Suprapubic skin (tissue), 4 donors: ENCODE measurements around the gene EDARADD. TPM values are rescaled to one million over a fixed set of nuclear protein-coding genes. Genes with fewer than 3 reads are reported as not detected.

Experiments used
- DNase-seq, 2 donors: peaks; one replicate each; pipeline ENCODE4 v3.0.0-alpha.2; 2019; ENCODE audit warnings: low spot score in 2 of 2
- H3K27ac ChIP-seq: fragments of 200-600 bp; sonication (generic); one replicate; pipeline ENCODE4 v1.5.1; 2019
- H3K27me3 ChIP-seq: fragments of 200-600 bp; sonication (generic); one replicate; pipeline ENCODE4 v1.5.1; 2019
- H3K36me3 ChIP-seq: fragments of 200-600 bp; sonication (generic); one replicate; pipeline ENCODE4 v1.5.1; 2019
- H3K4me1 ChIP-seq: fragments of 200-600 bp; sonication (generic); one replicate; pipeline ENCODE4 v1.5.1; 2019
- H3K4me3 ChIP-seq: fragments of 200-600 bp; sonication (generic); one replicate; pipeline ENCODE4 v1.5.1; 2019; ENCODE audit warnings: mild to moderate bottlenecking
- H3K9me3 ChIP-seq: fragments of 200-600 bp; sonication (generic); one replicate; pipeline ENCODE4 v1.5.1; 2019
- EP300 ChIP-seq: sonication (generic); formaldehyde crosslinking; IDR thresholded peaks from one replicate; pipeline ENCODE4 v1.6.1; 2017; ENCODE audit warnings: antibody characterized with exemption
- POLR2A ChIP-seq, 2 donors: fragments of 450-650 bp; IDR thresholded peaks; one replicate each; pipeline ENCODE4 v1.6.1; 2017; ENCODE audit warnings: antibody characterized with exemption in 2 of 2, mild to moderate bottlenecking in 2 of 2, moderate library complexity in 2 of 2
- POLR2AphosphoS5 ChIP-seq, 3 donors: sonication (generic); formaldehyde crosslinking; IDR thresholded peaks; one replicate each; pipeline ENCODE4 v1.6.1; 2017; ENCODE audit warnings: antibody characterized with exemption in 3 of 3
- WGBS: methylation state at CpG from one replicate; pipeline ENCODE4 v1.1.5; 2018; 5-methylcytosine and 5-hydroxymethylcytosine counted together
- total RNA-seq, 4 donors: library from RNA; depleted of rRNA; stranded (reverse); fragments of >200 nt; gene quantifications; one replicate each; pipeline ENCODE4 v1.1.0, GENCODE V29; 2016
- TF ChIP-seq, protein P1 (sequence below), 2 donors: fragments of 200-600 bp in 1 of 2; fragments of 450-650 bp in 1 of 2; sonication (generic) in 1 of 2; IDR thresholded peaks; one replicate each; pipeline ENCODE4 v1.5.1; 2016 to 2019; ENCODE audit warnings: antibody characterized with exemption in 2 of 2, mild to moderate bottlenecking in 1 of 2, moderate library complexity in 1 of 2

Gene EDARADD
- total RNA-seq, 4 donors from 2014 or later: 5.5 to 10.1 (median 7.6) TPM

DNA sequence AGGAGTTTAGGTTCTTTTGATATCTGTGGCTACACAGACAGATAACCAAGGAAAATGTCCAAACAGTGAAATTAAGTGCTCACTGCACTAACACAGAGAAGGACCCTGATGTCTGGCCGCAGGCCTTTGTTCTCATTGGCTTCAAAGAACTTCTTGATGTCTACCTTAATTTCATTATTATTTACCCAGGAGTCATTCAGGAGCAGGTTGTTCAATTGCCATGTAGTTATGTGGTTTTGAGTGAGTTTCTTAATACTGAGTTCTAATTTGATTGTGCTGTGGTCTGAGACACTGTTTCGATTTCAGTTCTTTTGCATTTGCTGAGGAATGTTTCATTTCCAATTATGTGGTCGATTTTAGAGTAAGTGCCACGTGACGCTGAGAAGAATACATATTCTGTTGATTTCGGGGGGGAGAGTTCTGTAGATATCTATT is 114.5 kb downstream of the EDARADD start:
- TF ChIP-seq POLR2AphosphoS5 (IDR thresholded peaks at IDR 0.05) (no peak), POLR2A (IDR thresholded peaks at IDR 0.05) (no peak), EP300 (no peak)
- TF ChIP-seq, protein P1, sequence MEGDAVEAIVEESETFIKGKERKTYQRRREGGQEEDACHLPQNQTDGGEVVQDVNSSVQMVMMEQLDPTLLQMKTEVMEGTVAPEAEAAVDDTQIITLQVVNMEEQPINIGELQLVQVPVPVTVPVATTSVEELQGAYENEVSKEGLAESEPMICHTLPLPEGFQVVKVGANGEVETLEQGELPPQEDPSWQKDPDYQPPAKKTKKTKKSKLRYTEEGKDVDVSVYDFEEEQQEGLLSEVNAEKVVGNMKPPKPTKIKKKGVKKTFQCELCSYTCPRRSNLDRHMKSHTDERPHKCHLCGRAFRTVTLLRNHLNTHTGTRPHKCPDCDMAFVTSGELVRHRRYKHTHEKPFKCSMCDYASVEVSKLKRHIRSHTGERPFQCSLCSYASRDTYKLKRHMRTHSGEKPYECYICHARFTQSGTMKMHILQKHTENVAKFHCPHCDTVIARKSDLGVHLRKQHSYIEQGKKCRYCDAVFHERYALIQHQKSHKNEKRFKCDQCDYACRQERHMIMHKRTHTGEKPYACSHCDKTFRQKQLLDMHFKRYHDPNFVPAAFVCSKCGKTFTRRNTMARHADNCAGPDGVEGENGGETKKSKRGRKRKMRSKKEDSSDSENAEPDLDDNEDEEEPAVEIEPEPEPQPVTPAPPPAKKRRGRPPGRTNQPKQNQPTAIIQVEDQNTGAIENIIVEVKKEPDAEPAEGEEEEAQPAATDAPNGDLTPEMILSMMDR (IDR thresholded peaks at IDR 0.05): no peak
- no peak for DNase-seq
- Histone ChIP-seq H3K36me3 (no peaks in the 10 kb centered on the region), H3K4me3 (no peak overlapping the region), H3K27me3 (no peaks in the 10 kb centered on the region), H3K4me1 (no peaks in the 10 kb centered on the region), H3K9me3 (no peaks in the 10 kb centered on the region), H3K27ac (no peak overlapping the region)
- WGBS: 81% methylated on average over 6 of the region's 6 CpGs

DNA sequence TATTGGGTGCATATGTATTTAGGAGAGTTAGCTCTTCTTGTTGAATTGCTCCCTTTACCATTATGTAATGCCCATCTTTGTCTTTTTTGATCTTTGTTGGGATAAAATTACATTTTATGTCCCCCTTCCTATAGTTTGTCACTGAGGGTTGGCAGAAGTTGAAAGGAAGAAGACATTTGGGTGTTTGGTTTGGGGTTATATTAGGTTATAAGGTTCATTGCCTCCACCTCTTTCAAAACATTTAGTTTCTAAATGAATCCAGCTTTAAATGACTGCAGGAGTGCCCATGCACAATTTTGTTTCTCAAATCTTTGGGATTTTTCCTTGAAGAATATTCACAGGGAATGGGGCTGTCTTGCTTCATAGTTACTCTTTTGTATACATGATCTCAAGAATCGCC is 115.1 kb downstream of the EDARADD start:
- H3K36me3 ChIP-seq: no peaks in the 10 kb centered on the region
- no peaks in the 10 kb centered on the region for H3K4me1 ChIP-seq
- no peak for DNase-seq
- WGBS: 67% methylated on average over 1 of the region's 1 CpG
- no peaks in the 10 kb centered on the region for H3K27me3 ChIP-seq
- no peak overlapping the region for H3K27ac ChIP-seq
- no peak overlapping the region for H3K4me3 ChIP-seq
- TF ChIP-seq POLR2AphosphoS5 (IDR thresholded peaks at IDR 0.05): no peak
- TF ChIP-seq EP300: no peak
- TF ChIP-seq, protein P1 (IDR thresholded peaks at IDR 0.05): no peak
- no peak for TF ChIP-seq POLR2A (IDR thresholded peaks at IDR 0.05)
- H3K9me3 ChIP-seq: no peaks in the 10 kb centered on the region

DNA sequence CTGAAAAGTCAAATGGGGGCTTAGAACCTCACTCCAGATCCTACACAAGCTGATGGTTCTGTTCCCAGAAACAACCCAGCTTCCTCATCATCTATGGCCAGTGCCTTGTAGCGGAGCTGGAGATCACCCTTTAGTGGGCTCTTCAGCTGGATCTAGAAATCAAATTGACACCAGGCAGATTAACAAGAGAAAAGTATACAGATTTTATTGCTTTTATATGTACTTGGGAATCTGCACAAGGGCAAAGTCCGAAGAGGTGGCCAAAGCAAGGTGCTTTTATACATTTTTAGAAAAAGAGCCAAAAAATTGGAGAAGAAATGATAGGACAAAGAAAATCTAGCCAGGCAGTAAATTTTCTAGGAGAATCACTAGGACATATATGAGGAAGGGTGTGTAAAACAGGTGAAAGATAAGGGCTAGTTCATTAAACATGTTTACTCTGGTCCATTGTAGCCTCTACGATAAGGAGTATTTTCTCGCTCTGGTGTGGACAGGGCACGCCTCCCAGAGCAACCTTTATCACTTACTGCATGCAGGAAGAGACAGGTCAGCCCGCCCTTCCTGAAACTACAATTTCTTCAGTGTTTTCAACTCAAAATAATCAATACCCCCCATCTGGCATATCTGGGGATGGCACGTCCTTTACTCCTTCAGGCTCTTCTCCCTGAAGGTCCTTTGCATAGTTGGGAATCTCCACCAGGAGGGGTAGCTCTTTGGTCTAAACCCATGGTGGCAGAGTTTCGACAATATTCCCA is 115.7 kb downstream of the EDARADD start:
- no peak for DNase-seq
- 92% methylated on average over 8 of the region's 8 CpGs for WGBS
- Histone ChIP-seq H3K9me3 (no peaks in the 10 kb centered on the region), H3K27ac (no peak overlapping the region), H3K4me3 (no peak overlapping the region), H3K36me3 (no peaks in the 10 kb centered on the region), H3K27me3 (no peaks in the 10 kb centered on the region), H3K4me1 (no peaks in the 10 kb centered on the region)
- TF ChIP-seq EP300 (no peak), POLR2AphosphoS5 (IDR thresholded peaks at IDR 0.05) (no peak), POLR2A (IDR thresholded peaks at IDR 0.05) (no peak)
- TF ChIP-seq, protein P1 (IDR thresholded peaks at IDR 0.05): no peak

DNA sequence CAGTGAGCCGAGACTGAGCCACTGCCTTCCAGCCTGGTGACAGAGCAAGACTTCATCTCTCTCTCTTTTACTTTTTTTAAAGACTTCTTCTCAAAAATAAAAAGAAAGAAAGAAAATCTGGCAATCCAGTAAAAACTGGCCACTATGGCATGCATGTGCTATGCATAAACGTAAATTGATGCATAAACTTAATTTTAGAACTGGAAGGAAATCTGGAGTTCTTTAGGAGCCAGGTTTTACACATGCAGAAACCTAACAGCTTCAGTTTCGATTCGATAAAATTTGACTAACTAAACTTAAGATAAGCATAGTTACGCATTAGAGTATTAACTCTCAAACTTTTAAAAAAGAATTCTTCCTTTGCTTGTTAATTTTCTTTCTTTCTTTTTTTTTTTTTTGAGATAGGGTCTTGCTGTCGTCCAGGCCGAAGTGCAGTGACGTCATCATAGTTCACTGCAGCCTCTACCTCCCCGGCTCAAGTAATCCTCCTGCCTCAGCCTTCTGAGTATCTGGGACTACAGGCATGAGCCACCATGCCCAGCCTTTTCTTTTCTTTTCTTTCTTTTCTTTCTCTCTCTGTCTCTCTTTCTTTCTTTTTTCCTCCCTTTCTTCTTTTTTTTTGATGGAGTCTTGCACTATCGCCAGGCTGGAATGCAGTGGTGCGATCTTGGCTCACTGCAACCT is 117.8 kb downstream of the EDARADD start:
- no peak overlapping the region for H3K27ac ChIP-seq
- WGBS: 86% methylated on average over 11 of the region's 11 CpGs
- no peaks in the 10 kb centered on the region for H3K27me3 ChIP-seq
- no peak overlapping the region for H3K4me3 ChIP-seq
- H3K36me3 ChIP-seq: no peaks in the 10 kb centered on the region
- H3K4me1 ChIP-seq: no peaks in the 10 kb centered on the region
- no peaks in the 10 kb centered on the region for H3K9me3 ChIP-seq
- TF ChIP-seq POLR2AphosphoS5 (IDR thresholded peaks at IDR 0.05) (no peak), POLR2A (IDR thresholded peaks at IDR 0.05) (no peak), EP300 (no peak)
- TF ChIP-seq, protein P1 (IDR thresholded peaks at IDR 0.05): no peak
- no peak for DNase-seq

DNA sequence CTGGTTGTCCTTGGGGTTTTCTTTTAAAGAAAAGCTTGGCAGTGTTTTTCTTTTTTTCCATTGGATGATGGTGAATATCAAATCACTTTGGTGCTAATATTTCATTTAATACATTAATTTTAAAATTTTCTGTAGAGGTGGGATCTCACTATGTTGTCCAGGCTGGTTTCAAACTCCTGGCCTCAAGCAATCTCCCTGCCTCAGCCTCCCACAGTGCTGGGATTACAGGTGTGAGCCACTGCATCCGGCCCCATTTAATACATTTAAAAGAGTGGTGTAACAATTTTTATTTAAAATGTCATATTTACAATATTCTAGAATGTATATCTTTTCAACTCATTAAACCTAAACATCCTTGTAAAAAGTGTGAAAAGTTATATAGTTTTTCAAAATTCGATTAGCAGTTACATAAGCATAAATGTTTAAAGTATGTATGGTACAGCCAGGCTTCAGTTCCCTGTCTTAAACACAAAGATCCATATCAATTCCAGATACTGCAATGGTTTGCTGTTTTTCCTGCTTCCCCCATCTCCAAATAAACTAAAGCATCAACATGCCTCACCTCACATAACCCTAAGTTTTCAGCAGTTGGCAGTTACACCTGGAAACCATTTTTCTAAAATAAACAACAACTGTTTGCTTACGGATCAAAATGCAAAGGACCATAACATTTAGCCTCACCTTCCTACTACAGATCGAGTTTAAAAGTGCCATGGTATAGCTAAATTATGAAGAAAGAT is 120.8 kb downstream of the EDARADD start:
- no peak overlapping the region for H3K27ac ChIP-seq

More for the DNA sequence above, 120.8 kb downstream of the EDARADD start:
- 58% methylated on average over 4 of the region's 4 CpGs for WGBS
- Histone ChIP-seq H3K4me3 (no peak overlapping the region), H3K4me1 (no peaks in the 10 kb centered on the region), H3K36me3 (no peaks in the 10 kb centered on the region), H3K27me3 (no peaks in the 10 kb centered on the region), H3K9me3 (no peaks in the 10 kb centered on the region)
- no peak for DNase-seq
- TF ChIP-seq EP300 (no peak), POLR2A (IDR thresholded peaks at IDR 0.05) (no peak), POLR2AphosphoS5 (IDR thresholded peaks at IDR 0.05) (no peak)
- TF ChIP-seq, protein P1 (IDR thresholded peaks at IDR 0.05): no peak
